Ramos (cell line): Measurements from ENCODE around the gene COG3.

Experiments used
- in situ Hi-C: fragments of 300-500 bp; cut with MboI; formaldehyde crosslinking; loops from one replicate; pipeline ENCODE4 v1.14.3; 2022; ENCODE audit warnings: low sequenced_read_pairs; ENCODE audit not compliant: unreplicated experiment

Gene COG3

GRCh38 chr13:45500492-45501174 lies 35.9 kb downstream of the COG3 start:
- in situ Hi-C loops, result loop anchor here (25.0 kb wide), 1 partner anchor 812 kb away; no protein-coding TSS in a partner anchor

DNA sequence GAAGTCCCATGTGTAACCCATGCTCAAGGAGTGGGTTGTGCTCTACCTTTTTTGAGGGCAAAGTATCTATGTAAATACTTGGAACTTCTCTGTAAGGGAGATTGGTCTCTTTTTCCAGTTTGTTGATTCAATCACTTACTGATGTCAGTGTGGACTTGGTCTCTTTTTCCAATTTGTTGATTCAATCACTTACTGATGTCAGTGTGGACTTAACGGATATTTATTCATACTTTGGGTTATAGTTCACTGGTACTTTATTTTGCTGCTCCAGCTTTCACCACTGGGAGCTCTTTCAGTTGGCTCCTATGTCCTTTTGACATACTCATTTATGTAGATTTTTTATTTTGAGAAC lies 36.4 kb downstream of the COG3 start:
- in situ Hi-C loops, result loop anchor here (25.0 kb wide), 1 partner anchor 811 kb away; no protein-coding TSS in a partner anchor

DNA sequence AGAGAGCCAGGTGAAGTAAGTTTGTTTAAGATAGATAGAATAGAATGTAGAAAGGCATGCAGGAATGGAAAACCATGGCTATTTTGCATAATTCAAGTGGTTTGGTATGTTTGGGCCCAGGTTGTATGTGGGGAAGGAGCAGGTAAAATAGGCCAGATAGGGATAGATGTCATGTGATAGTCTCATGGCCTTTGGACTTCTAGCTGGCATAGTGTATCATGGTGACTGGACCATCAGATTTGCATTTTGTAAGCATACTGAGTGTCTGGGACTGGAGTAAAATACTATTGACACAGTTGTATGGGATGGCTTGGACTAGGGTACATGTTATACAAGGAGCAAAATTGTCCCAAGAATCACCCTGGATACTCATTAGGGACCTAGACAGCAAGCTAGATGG lies 38.9 kb downstream of the COG3 start:
- in situ Hi-C loops, result loop anchor here (25.0 kb wide), 1 partner anchor 809 kb away; no protein-coding TSS in a partner anchor

DNA sequence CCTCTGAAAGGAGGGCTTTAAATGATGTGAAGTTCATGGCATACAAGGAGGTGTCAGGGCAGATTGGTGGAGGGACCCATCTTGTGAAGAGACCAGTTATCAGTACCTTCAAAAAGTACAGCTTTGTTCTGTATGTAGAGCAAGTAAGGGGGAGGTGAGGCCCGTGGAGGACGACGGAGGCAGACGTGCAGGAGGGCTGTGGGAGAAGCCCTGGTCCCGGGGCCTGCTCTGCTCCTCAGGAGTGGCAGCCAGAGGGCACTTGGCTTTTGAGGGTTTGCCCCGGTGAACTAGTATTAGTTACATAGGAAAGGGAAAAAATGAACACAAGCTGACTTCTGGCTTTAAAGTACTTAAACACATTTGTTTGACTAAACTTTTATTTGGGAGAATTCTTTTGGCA lies 42.1 kb downstream of the COG3 start:
- in situ Hi-C loops, result loop anchor here (25.0 kb wide), 1 partner anchor 805 kb away; no protein-coding TSS in a partner anchor

GRCh38 chr13:45508776-45509175 lies 44.0 kb downstream of the COG3 start:
- in situ Hi-C loops, result loop anchor here (25.0 kb wide), 1 partner anchor 804 kb away; no protein-coding TSS in a partner anchor

GRCh38 chr13:45510672-45511071 lies 45.9 kb downstream of the COG3 start:
- in situ Hi-C loops, result loop anchor here (25.0 kb wide), 1 partner anchor 802 kb away; no protein-coding TSS in a partner anchor

- in situ Hi-C loops, result loop anchor here (25.0 kb wide), 1 partner anchor 801 kb away; no protein-coding TSS in a partner anchor
These were observed 46.8 kb downstream of the COG3 start for GRCh38 chr13:45511310-45512097.

- in situ Hi-C loops, result loop anchor here (25.0 kb wide), 1 partner anchor 800 kb away; no protein-coding TSS in a partner anchor
These were observed 47.4 kb downstream of the COG3 start for GRCh38 chr13:45512098-45512496.

- in situ Hi-C loops, result loop anchor here (25.0 kb wide), 1 partner anchor 796 kb away; no protein-coding TSS in a partner anchor
These were observed 52.0 kb downstream of the COG3 start for GRCh38 chr13:45516757-45517156.

- in situ Hi-C loops, result loop anchor here (25.0 kb wide), 1 partner anchor 794 kb away; no protein-coding TSS in a partner anchor
These were observed 53.9 kb downstream of the COG3 start for GRCh38 chr13:45518525-45519245.

GRCh38 chr13:45519493-45519892 lies 54.8 kb downstream of the COG3 start:
- in situ Hi-C loops, result loop anchor here (25.0 kb wide), 1 partner anchor 793 kb away; no protein-coding TSS in a partner anchor

DNA sequence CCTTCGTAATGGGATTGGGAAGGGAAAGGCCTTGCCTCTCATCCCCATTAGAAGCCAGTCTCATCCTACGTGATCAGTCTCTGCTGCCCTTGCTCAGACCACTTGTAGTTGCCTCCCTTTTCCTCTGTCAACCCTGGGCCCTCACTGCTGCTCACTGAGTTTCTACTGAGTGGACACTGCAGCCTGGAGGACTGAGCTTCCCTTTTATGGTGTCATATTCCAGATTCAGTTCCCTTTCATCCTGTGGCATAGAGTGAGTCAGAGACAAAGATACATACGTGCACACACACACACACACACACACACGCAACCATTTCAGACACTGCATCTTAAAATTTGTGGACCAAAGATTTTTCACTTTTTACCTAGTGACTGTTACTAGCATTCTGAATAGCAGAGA lies 56.6 kb downstream of the COG3 start:
- in situ Hi-C loops, result loop anchor here (25.0 kb wide), 1 partner anchor 791 kb away; no protein-coding TSS in a partner anchor

DNA sequence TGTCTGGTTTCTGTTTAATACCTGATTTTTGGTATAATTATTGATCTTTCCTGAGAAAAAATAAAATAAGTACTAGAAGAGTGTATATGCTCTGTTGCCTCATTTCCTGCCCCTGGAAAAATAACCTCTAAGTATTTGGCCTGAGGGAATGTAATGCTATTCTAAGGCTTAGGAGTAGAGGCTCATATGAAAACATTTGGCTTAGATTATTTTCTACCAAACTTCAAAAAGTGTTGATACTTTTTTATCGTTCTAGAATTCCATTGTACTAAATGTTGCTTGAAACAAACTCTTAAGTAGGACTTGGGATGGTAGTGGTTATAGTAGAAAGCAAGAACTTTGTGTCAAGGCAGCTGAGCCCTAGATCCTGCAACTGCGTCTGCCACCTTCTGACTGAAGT lies 57.8 kb downstream of the COG3 start:
- in situ Hi-C loops, result loop anchor here (25.0 kb wide), 1 partner anchor 790 kb away; no protein-coding TSS in a partner anchor

GRCh38 chr13:45527699-45528462 lies 63.1 kb downstream of the COG3 start:
- in situ Hi-C loops, result no loop called here

DNA sequence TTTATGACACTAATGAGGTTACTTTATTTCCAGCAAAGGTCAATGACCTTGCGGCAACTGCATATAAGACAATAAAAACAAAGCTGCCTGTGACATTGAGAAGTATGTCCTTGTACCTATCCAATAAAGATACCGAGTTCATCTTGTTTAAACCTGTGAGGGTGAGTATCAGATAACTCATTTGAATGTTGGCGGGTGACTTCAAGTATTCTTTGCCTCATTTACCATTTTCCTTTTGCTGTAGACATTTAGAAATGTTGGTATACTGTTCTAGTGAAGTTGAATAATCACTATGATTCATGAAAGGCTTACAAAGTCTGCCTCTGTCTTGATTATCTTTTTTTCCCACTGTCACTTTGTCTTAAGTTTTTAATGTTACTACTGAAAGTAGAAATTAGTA lies 65.0 kb downstream of the COG3 start:
- in situ Hi-C loops, result no loop called here

GRCh38 chr13:45534604-45535003 lies 69.9 kb downstream of the COG3 start:
- in situ Hi-C loops, result no loop called here

DNA sequence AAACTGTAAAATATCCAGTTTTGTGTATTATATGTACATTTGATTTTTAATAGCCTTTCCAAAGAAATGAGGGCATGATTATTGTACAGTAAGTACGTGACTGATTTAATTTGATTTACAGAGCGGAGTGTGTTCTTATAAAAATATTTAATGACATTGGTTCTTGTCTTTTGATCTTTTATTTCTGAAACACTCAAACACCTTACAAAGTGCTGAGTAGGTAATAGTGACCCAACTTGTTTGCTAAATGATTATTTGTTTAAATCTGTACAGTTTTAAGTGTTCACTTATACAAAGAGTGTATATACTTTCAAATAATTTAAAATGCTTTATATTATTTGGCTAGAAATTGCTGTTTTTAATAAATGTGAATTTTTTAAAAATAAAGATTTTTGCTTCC lies 71.5 kb downstream of the COG3 start:
- in situ Hi-C loops, result no loop called here

DNA sequence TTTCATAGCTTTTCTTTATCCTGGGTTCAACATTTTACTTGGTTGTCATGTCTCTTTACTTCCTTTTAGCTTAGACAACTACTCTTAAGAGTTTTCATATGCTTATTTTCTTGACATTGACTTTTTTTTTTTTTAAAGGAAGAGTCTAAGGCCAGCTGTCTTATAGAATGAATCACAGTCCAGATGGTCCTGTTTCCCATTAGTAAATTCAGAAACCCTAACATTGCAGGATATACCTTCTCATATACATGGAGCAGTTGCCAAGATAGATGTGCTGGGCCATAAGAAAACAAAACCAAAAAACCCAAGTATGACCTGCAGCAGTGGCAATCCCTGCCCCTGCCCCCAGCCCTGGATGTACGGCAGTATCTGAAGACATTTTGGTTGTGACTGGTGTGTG lies 72.8 kb downstream of the COG3 start:
- in situ Hi-C loops, result no loop called here

- in situ Hi-C loops, result no loop called here
These were observed 73.6 kb downstream of the COG3 start for GRCh38 chr13:45538382-45538781.

GRCh38 chr13:45540195-45540594 lies 75.5 kb downstream of the COG3 start:
- in situ Hi-C loops, result no loop called here
